CD1c-positive myeloid dendritic cell (primary cell): ENCODE data around the gene SAG.

Experiments
- DNase-seq: peaks from one replicate; pipeline ENCODE4 v3.0.0-alpha.2; 2016; ENCODE audit errors: extremely low spot score

Gene SAG

DNA sequence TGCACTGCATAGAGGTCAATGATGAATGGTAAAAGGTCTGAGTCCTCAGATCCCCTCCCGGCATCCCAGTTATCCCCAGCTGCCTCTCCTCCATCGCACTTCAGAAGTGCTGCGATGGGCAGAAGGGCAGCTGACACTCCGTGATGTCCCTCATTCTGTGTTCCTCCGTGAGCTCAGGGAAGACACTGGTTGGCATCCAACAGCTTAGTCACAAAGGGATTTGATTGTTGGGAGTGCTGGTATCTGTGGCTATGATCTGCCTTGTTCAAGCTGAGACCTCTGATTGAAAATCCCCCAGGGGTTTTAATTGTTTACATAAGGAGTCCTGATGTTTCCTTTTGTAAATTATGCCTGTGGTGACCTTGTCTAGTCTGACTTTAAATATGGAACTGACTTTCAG lies 19.0 kb upstream of the SAG start:
- no peak for DNase-seq

DNA sequence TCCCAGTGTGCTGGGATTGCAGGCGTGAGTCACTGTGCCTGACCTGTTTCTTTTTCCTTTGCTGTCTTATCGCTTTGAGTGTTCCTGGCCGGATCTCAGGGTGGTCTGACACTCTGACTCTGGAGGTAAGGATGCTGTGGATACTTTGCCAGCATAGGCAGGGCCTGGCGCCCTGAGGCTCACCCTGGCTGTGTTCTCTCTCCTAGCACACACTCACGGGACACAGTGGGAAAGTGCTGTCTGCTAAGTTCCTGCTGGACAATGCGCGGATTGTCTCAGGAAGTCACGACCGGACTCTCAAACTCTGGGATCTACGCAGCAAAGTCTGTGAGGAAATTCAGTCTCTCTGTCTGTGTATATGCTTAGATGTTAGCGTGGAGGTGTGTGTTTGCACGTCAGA lies 18.0 kb upstream of the SAG start:
- DNase-seq: no peak

DNA sequence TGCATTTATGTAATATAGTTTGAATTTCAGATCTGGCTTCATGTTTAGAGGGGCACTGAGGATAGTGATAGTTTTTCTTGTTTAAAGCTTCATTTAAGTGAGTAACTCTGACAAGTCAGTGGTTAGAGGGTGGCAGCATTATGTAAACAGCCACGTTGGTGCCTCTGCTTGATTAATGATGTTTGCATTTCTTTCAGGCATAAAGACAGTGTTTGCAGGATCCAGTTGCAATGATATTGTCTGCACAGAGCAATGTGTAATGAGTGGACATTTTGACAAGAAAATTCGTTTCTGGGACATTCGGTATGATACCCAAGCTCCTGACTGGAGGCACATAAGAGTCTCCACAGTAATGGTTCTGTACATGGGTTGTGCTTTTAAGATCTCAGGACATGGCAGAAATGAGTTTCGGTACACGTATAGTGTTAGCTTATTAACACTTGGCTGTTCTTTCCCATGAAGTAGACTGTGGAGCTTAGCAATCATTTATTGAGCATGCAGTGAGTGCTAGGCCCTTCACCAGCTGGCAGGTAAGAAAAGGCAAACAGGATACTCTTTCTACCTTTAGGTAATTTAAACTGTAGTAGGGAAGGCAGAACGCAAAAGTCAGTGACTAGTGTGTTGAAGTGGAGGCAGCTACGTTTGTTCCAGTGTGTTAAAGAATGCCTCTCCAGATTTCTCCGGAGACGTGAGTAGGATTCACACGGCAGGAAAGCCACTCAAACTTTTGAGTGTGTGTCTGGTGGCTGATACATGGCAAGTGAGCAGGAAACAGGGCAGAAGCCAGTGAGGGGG lies 17.4 kb upstream of the SAG start:
- DNase-seq: no peak

DNA sequence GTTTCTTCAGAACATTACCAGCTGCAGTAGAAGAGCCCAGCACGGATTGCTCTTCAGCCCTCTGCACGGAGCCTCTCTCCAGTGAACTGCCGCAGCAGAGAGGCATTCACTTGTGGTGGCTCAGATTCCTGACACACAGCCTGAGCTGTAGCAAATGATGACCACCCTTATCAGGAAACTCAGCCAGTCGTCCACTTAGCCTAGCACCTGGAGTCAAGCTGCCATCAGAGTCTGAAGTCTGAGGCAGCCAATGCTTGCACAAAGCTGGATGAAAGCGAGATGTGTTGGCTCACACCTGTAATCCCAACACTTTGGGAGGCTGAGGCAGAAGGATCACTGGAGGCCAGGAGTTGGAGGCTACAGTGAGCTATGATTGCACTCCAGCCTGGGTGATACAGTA lies 11.7 kb upstream of the SAG start:
- no peak for DNase-seq

DNA sequence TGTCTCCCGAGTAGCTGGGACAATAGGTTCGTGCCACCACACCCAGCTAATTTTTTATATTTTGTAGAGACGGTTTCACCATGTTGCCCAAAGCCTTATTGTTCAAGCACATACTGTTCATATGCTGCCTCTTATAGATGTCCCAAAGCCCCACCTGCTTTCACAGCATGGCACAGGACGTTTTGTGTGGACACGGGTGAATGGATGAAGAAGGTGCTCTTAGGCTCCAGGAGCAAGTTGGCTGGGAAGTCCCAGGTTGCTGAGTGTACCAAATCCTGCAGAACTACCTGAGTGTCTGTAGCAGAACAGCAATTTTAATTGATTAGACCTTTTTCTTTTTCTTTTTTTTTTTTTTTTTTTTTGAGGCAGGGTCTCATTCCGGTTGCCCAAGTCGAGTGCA lies 10.5 kb upstream of the SAG start:
- no peak for DNase-seq

DNA sequence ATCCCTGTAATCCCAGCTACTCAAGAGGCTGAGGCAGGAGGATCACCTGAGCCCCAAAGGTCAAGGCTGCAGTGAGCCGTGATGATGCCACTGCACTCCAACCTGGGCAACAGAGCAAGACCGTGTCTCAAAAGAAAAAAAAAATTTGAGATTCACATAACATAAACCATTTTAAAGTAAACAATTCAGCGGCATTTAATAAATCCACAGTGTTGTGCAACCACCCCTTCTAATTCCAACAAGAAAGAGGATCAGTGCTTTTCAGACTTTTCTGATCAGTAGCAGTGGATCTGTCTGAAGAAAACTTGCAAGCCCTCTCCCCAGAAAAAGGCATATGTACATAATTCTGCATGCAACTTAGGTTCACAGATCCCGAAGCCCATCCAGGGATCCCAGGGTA lies 7.2 kb upstream of the SAG start:
- DNase-seq: no peak

DNA sequence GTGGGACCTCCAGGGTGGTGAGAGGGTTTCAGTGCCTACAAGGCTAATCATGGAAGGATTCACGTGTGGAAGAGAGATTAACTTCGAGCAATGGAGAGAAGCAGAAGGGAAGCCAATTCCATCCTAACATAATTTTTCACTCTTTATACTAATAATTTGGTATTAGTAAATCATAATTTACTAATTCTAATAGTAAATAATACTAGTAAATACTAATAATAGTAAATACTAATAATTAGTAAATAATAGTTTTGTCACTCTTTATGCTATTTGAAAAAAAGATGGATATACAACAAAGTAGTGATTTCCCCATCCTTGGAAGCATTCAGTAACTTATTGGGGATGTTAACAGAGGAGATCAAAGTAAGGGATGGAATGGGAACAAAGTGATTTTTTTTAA lies 6.4 kb upstream of the SAG start:
- no peak for DNase-seq

DNA sequence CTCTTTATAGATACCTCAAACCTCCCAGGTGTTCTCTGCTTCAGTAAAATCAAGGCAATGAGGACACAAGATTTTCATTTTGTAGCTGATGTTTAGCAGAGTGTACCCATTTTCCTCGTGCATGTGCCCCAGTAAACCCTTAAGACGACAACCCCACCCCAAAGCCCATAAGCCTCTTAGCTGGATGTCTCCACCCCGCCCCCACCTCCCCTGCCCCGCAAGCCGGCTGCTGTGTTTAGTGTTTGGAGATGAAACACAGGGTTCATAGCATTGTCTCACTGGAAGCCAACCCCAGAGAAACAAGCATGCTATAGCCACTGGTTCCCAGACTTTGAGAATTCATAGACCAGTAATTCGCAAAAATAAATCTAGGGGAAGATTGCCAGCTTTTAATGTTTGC lies 5.8 kb upstream of the SAG start:
- DNase-seq: no peak

DNA sequence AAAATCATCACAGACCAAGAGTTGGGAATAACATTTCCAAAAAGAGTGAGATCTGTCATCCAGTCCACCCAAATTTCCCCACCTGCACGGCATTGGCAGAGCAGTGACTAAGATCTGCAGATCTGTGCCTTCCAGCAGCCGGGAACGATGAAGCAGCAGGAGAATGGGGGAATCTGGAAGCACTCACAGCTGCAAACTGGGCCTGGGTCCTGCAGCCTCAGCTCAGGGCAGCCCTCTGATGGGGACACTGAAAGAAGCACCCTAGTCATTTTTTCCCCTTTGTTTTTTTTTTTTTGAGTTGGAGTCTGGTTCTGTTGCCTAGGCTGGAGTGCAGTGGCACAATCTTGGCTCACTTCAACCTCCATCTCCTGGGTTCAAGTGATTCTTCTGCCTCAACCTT lies 4.4 kb upstream of the SAG start:
- no peak for DNase-seq

DNA sequence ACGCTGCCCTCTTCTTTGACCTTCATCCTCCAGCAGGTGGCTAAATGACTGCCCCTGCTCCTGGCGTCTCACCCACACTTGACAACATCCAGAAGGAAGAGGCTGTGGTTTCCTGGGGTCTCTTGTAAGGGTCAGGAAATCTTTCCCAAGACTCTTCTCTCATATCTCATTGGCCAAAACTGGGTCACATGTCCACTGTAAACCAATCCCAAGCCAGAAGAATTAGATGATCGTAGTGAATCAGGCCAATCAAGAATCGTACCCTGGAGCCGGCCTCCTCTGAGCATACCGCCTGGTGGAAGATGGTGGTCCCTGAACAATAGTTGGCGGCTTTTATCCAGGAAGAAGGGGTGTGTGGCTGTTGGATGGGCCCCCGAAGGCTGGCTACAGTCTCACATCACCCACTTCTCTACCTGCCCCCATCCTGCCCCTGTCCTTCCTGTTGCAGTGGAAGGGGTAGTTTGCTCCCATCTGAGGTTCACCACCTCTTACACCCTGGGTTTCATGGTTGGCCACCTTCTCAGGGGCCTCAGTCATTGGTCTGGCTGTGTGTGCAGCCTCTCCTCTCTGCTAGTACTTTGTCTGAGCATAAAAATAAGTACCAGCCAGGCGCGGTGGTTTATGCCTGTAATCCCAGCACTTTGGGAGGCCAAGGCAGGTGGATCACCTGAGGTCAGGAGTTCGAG lies 3.8 kb downstream of the SAG start:
- no peak for DNase-seq

DNA sequence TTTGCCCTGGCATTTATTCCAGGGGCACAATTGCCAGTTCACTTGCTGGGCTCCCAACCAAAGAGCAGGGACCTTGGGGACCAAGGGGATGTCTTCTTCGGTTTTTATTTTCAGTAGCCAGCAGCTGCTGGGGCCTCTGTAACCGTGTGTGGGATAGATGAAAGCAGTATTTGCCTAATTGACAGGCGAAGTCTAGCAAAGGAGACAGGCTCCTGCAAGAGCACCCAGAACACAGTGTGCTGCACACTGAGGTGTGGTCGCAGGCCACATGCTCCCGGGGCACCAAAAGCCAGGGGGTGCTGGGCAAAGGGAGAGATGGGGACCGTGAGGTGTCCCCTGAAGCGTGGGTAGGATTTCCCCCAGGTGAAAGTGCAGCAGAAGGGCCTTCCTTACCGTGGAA lies 5.3 kb downstream of the SAG start:
- DNase-seq: no peak

DNA sequence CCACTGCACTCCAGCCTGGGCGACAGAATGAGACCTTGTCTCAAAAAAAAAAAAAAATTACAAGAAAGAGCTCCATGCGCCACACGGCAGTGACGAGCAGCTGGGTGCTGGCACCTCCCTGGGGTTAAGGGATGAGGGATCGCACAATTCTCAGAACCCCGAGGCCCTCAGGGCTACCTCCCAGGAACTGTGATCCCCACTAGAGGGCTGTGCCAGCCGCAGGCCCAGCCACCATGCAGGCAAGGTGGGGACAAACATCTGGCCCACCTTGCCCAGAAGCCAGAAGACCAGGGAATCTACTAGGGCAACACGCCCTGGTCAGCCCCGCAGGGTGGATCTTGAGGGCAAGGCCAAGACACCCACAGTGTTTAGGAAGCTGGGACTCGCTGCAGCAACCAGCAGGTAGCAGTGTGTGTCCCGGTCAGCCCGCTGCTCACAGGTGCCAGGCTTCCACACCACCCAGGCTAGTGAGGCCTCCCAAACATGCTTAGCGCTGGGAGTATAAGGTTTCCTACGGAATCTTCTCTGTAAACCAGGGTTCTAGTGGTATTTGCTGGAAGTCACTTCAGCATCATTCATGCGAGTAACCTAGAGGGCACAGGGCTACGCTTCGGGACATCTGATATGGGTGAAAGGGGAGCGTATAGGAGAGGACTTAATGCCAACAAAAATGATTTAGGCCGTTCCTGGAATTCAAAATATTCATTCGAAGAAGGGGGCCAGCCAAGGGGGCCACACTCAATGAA lies 6.7 kb downstream of the SAG start:
- DNase-seq: no peak

DNA sequence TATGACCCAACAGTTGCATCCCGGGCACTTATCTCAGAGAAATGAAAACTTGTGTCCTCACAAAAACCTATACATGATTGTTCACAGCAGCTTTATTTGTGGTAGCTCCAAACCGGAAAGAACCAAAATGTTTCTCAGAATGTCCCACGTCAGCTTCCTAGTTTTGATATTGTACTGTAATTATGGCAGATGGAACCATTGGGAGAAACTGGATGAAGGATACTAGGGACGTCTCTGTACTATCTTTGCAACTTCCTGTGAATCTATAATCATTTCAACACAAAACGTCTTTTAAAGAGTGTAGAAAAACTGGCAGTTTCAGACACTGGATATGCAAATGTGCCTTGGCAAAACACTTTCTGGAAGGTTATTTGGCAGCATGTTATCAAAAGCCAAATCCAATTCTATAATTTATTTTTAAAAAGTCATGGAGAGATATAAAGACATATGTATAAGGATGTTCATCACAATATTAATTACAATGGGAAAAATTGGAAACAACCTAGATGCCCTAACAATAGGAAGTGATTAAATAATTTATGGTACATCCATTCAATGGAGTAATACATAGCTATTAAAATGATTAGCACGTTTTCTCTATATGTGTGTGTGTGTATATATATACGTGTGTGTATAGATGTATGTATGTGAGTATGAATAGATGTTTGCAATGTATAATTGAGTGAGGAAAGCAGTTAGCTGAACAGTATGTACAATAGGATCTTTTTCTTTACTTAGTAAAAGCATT lies 9.8 kb downstream of the SAG start:
- DNase-seq: no peak

DNA sequence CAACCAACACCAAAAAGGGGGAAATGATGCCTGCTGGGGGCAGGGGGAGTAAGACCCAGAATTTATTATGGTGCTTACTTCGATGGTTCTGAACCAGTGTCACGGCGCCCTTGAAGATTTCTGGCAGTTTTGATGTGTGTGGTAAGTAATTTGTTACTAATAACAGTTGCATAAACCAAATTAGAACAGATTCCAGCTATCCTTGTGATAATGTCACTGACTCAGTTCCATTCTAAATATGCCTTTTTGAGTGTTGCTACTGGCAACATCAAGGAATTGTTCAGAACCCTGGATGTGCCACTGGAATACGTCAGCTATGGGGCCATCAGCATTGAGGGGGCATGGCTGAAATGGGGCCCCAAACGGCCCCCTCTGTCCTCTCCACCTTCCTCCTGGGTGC lies 11.6 kb downstream of the SAG start:
- no peak for DNase-seq

DNA sequence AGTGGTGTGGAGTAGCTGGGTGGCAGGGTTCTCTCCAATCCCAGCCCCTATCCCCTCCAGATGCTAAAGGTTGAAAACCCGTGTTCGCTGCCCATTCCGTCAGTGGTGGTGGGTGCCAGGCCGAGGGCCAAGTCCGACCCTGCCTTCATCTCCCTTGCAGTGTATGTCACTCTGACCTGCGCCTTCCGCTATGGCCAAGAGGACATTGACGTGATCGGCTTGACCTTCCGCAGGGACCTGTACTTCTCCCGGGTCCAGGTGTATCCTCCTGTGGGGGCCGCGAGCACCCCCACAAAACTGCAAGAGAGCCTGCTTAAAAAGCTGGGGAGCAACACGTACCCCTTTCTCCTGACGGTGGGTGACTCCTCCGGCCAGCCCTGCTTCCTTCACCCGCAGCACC lies 12.9 kb downstream of the SAG start:
- DNase-seq: no peak

DNA sequence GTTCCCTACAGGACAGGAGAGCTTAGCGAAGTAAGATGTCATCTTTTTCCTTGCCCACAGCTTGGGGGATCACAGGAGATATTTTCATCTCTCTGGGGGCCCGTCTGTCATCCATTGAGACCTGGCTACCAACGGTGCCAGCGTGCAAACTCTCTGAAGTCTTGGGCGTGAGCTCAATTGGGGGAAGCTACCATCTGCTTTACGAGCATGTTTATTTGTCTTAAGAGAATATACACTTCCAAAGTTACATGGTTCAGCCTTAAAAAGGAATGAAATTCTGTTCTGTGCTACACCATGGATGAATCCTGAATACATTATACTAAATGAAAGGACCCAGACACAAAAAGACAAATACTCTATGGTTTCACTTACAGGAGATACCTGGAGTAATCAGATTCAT lies 13.6 kb downstream of the SAG start:
- DNase-seq: no peak

DNA sequence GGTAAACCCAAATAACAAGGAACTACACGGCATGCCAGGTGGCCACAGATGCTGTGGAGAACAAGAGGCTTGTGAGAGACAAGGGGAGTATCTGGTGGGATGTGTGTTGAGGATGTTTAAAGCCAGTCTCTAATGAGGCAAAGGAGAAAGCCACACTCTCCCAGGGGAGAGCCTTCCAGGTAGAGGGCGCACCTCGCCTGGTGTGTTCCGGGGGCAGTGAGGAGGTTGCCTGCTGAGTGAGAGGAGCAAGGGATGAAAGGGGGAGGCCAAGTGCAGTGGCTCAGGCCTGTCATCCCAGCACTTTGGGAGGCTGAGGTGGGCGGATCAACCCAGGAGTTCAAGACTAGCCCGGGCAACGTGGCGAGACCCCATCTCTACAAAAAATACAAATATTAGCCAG lies 16.2 kb downstream of the SAG start:
- DNase-seq: no peak

DNA sequence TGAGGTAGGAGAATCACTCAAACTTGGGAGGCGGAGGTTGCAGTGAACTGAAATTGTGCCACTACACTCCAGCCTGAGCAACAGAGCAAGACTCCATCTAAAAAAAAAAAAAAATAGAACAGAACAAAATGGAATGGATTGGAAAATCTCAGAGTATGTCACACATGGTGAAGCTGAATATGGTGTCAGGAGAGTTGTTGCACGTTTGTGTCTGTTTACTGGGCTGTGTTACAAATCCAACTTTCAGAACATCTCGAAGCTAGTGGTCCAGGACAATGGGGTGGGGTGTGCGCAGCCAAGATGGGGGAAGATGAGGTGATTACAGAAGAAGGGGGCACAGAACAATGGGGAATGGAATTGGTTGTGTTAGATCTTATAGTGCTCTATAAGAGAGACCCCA lies 17.6 kb downstream of the SAG start:
- no peak for DNase-seq

DNA sequence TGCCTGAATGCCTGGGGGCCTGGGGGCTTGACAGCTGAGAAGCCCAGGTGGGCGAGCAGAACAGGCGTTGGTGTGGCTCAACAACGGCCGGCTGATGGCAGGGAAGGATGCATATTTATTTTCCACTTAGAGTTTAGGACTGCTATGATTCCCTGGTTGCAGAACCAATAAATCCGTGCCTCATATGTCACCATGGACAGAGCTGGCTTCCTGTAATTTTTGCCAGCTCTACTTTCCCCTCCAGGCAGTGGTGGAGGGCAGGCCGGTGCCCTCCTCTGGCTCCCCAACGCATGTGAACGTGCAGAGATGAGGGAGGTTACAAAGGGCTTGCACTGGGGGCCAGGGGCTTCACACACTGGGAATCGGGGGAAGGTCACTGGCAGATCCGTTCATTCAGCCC lies 18.2 kb downstream of the SAG start:
- DNase-seq: no peak

DNA sequence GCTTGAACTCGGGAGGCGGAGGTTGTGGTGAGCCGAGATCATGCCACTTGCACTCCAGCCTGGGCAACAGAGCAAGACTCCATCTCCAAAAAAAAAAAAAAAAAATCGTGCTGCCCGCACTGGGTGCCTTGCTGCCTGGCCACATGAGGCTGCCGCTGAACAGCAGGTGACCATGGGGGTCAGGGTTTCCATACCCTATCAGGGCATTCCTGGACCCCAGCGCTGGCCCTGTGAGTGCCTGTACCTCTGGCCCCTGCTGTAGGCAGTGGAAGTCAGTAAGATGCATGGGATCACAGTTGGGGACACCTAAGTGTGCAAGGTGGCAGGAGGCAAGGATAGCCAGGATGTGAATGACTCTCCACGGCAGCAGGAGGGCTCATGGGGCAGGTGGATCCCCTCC lies 18.9 kb downstream of the SAG start:
- no peak for DNase-seq

DNA sequence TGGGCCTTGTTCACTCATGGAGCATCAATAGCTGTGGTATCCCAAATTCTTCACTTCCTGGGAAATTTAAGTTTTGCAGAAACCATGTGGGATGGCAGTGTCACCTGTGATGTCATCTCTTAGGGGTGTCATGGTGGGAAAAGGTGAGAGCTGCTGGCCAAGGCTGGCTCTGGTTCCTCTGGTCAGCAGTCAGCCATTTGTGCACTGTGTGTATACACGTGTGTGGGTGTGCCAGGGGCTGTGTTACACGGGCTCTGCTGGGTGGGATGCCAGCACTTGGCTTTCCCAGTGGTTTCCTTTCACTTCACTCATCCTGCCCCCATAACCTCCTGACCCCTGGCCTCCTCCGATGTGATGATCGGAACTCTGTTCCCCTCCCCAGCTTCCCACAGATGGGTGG lies 21.3 kb downstream of the SAG start:
- DNase-seq: no peak

DNA sequence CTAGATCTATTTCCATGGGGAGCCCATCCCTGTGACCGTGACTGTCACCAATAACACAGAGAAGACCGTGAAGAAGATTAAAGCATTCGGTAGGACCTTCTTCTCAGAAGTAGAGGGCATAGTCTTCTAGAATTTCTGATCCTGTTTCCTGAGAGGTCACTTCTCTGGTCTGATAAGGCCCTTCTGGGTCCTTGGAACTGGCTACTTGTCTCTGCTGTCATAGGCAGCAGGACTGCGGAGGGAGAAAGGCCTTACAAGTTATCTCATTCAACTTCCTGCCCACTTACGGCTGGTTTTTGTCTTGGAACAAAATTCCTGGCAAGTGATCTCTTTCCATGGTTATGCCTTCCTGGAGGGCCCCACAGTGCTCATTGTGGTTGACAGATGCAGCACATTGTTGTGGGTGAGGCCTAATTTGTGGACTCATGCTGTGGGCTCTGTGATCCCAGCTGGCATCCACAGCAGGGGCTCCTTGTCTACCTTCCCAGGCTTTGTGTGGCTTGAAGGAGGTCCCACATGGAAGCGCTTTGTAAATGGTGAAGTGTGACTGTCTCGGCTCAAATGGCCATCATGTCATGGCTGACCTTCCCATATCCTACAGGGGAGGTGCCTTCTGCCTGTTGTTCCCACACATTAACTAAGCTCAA lies 22.0 kb downstream of the SAG start:
- DNase-seq: no peak
